Cerebellar nuclear complex (tissue), 1 donor: Measurements from ENCODE around the gene EML1.
"Not testable (repeated sequence)": the region's sequence is repeated elsewhere in the genome, so short reads cannot be mapped to it uniquely, and the experiment has no call there.

ENCODE experiments used
- DNase-seq, 2 experiments: peaks; one replicate each; lab custom pipeline; 2025; lab: John Stamatoyannopoulos, UW

The EML1 gene

GRCh38 chr14:99938896-99939295 lies 145.7 kb downstream of the EML1 start:
- DNase-seq, result no peak

DNA sequence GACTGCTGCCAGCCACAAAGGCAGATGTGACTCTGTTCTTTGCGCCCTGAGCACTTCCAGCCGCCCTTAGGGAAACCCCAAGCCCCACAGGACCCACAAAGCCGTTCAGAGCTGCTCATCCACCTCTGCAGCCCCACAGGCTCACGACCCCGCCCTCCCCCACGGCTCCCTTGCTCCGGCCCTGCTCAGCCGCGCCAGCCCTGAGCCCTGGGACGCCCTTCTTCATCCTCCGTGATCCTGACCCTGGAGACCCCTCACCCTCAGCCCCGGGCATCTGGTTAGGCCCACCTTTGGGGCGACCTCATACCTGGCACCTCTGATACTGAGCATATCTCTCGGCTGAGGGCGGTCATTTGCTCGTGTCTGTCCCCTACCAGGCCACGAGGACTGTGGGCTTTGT lies 146.2 kb downstream of the EML1 start:
- DNase-seq, result no peak

GRCh38 chr14:99940064-99940463 lies 146.9 kb downstream of the EML1 start:
- DNase-seq, result no peak

- DNase-seq, result no peak
Measured at GRCh38 chr14:99941211-99941610, 148.0 kb downstream of the EML1 start.

- DNase-seq, result no peak
Measured at GRCh38 chr14:99943620-99944019, 150.4 kb downstream of the EML1 start.

DNA sequence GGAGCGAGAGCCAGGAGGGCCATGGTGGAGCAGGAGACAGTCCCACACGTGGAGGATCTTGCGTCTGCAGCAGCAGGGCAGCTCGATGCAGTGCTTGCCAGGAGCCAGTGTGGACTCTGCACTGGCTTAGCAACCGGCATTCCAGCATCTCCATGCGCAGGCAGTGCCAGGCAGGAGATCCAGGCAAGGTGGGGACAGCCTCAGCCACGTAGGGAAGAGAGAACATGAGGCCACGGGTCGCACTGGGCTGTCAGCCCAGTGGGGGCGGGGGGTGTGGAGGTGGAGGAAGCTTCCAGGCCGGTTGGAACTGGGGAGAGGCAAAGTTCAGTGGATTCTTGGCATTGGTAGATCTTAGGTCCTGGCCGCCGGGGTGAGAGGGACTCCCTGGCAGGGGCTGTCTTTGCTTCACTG lies 151.0 kb downstream of the EML1 start:
- no peak for DNase-seq

DNA sequence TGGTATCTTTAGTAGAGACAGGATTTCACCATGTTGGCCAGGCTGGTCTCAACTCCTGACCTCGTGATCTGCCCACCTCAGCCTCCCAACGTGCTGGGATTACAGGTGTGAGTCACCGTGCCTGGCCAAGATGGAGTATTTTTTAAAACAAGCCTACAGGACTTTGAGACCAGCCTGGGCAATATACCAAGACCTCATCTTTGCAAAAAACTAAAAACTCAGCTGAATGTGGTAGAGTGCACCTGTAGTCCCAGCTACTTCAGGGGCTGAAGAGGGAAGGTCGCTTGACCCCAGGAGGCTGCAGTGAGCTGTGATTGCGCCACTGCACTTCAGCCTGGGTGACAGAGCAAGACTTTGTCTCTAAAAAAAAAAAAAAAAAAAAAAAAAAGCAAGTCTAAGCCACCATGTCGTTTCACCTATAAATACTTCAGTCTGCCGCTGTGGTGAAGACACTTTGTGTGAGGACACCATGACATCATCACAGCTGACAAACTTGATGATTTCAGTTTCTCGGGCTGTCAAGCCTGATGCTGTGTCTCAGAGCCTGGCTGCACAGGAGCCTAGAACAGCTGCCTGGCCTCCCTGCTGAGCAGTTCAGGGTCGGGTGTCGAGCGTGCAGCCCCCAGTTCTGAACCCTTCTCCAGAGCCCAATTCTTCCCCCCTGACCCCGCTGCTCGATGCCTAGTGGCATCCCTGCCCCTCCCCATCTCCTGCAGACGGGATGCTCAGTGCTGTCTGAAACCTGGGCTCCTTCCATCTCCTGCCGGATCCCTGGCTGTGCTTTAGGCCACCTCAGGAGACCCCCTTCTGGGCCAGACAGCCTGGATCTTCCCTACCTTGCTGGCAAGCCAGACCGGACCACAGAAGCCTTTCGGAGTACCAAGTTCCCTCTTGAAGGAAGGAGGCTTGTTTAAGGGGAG lies 152.8 kb downstream of the EML1 start:
- DNase-seq, result no peak

- DNase-seq, result no peak
Measured at GRCh38 chr14:99946652-99947489, 153.7 kb downstream of the EML1 start.

- DNase-seq, result no peak
Measured at GRCh38 chr14:99947695-99948094, 154.5 kb downstream of the EML1 start.

- DNase-seq, result not testable (repeated sequence)
Measured at GRCh38 chr14:99949011-99949732, 156.0 kb downstream of the EML1 start.

DNA sequence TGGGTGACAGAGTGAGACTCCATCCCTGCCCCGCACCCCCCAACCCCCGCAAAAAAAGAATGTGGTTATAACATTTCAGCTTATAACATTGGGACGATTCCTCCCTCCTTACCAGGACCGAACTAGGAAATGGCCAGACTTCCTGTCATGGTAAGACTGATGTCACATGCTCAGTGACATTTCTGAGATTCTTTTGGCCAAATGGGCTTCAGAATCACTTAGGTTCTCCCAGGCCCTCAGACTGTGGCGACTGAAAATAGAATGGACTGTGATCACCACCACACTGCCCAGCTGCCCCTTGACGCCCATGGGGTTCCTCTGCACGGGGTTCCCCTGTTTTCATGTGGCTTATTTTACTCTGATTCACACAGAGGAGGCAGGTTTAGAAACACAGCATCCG lies 157.0 kb downstream of the EML1 start:
- DNase-seq, result no peak

- no peak for DNase-seq
Measured at GRCh38 chr14:99951085-99951484, 157.9 kb downstream of the EML1 start.

- DNase-seq, result no peak
Measured at GRCh38 chr14:99952039-99952438, 158.8 kb downstream of the EML1 start.

DNA sequence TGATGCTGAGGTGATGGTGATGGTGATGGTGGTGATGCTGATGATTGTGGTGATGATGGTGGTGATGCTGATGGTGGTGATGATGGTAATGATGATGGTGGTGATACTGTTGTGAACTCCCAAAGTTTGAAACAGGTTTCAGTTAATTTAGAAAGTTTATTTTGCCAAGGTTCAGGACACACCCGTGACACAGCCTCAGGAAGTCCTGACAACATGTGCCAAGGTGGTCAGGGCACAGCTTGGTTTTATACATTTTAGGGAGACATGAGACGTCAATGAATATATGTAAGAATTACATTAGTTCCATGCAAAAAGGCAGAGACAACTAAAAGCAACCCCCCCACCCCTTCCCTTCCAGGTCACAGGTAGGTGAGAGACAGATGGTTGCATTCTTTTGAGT lies 159.2 kb downstream of the EML1 start:
- DNase-seq, result no peak

DNA sequence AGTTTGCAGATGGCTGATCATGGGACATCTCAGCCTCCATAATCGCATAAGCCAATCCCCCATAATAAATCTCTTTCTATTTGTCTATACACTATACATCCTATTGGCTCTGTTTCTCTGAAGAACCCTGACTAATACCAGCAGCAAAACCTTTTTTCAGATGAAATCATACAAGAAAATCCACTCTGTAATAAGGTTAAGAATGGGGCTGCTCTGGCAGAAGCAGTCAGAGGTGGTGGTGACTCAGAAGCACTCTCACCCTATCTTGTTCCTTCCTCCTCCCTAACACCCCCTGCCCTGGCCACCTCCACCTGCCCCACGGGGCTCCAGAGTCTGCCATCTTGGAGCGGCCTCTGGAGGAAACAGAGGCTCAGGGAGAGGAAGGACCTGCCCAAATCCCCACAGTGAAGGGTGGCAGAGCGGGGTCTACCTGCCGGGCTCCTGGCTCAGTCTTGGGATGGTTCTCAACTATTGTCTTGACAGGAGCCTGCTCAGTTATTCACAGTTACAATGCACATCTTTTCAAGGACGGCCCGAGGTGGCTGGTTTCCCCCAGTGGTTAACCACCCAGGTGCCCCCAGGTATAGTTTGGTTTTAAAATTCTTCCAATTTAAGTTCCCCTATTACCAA lies 162.7 kb downstream of the EML1 start:
- no peak for DNase-seq

DNA sequence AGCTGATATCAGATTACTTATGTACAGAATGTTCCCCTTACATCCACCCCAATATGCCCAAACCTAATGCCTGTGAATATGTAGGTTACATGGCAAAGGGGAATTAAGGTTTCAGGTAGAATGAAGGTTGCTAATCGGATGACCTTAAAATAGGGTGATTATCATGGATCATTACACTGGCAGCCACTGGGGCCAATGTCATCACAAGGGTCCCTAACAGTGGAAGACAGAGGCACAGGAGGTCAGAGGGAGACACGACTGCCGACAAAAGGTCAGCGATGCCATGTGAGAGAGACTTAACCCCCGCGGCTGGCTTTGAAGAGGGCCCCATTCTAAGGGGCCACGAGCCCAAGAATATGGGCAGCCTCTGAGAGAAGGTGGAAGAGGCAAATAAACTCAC lies 165.2 kb downstream of the EML1 start:
- DNase-seq, result no peak

DNA sequence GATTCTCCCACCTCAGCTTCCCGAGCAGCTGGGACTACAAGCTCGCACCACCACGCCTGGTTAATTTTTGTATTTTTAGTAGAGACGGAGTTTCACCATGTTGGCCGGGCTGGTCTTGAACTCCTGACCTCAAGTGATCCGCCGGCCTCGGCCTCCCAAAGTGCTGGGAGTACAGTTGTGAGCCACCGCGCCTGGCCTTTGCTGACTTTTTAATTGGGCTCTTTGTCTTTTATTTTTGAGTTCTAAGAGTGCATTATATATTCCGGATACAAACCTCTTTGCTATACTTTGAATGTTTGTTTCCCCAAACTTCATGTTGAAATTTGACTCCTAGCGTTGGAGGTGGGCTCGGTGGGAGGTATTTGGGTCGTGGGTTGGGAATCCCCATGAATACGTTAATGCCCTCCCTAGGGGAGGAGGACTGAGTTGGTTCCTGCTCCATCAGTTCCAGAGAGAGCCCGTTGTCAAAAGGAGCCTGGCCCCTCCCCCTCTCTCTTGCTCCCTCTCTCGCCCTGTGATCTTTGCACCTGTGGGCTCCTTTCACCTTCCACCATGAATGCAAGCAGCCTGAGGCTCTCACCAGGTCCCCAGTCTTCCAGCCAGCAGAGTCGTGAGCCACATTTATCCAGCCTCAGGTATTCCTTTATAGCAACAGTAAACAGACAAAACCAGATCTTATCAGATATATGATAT lies 168.8 kb downstream of the EML1 start:
- DNase-seq, result no peak

- no peak for DNase-seq
Measured at GRCh38 chr14:99964979-99965378, 171.8 kb downstream of the EML1 start.

- DNase-seq, result no peak
Measured at GRCh38 chr14:99966037-99966835, 173.0 kb downstream of the EML1 start.

DNA sequence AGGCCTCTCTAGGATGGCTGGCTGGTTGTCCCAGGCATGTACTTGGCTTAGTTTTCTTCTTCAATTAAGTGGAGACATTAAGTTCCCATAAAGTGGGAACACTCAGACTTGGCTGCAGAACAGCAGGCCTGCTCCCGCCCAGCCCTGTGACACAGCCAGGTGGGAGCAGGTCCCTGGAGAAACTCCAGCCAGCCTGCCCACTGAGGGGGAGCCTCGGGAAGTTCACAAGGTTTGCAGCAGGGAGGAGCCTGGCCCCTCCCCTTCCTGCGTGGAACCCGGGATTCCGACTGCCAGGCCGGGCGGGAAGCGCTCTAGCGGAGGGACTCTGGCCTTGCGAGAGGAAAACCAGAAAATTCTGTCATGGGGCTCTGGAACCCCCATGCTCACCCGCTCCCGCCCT lies 173.7 kb downstream of the EML1 start:
- DNase-seq, result no peak
